Hematopoietic multipotent progenitor cell treated with erythropoietin and hydrocortisone succinate and interleukin-3 and kit ligand, for 4 days (in vitro differentiated cells): ENCODE data around the gene FAM131C.
A peak's percentile ranks its signal among the peaks of the same experiment; 100 is the strongest.

ENCODE experiments used
- DNase-seq: peaks from one replicate; pipeline ENCODE4 v3.0.0-alpha.2; 2015

Gene FAM131C

GRCh38 chr1:16014509-16015482 is 58.7 kb downstream of the FAM131C start:
- peak; percentile 58 for DNase-seq

- no peak for DNase-seq
These were observed 59.6 kb downstream of the FAM131C start for GRCh38 chr1:16013908-16014258.

GRCh38 chr1:16013220-16013907 is 60.1 kb downstream of the FAM131C start:
- peak; percentile 80 for DNase-seq

- peak; percentile 85 for DNase-seq
These were observed 60.7 kb downstream of the FAM131C start for GRCh38 chr1:16012590-16013219.

GRCh38 chr1:16011936-16012589 is 61.4 kb downstream of the FAM131C start:
- no peak for DNase-seq

GRCh38 chr1:16010837-16011236 is 62.6 kb downstream of the FAM131C start:
- no peak for DNase-seq

GRCh38 chr1:16009678-16010077 is 63.8 kb downstream of the FAM131C start:
- no peak for DNase-seq

GRCh38 chr1:16009030-16009460 is 64.4 kb downstream of the FAM131C start:
- peak; percentile 85 for DNase-seq
